ENCODE results near the gene LAMB3.
"Not testable (repeated sequence)": the region's sequence is repeated elsewhere in the genome, so short reads cannot be mapped to it uniquely, and the experiment has no call there.

DNA sequence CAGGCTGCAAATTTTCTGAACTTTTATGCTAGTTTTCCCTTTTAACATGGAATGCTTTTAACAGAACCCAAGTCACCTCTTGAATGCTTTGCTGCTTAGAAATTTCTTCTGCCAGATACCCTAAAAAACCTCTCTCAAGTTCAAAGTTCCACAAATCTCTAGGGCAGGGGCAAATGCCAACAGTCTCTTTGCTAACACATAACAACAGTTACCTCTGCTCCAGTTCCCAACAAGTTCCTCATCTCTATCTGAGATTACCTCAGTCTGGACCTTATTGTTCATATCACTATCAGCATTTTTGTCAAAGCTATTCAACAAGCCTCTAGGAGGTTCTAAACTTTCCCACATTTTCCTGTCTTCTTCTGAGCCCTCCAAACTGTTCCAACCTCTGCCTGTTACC is 48.5 kb upstream of the LAMB3 start:
- TF ChIP-seq, protein P1, sequence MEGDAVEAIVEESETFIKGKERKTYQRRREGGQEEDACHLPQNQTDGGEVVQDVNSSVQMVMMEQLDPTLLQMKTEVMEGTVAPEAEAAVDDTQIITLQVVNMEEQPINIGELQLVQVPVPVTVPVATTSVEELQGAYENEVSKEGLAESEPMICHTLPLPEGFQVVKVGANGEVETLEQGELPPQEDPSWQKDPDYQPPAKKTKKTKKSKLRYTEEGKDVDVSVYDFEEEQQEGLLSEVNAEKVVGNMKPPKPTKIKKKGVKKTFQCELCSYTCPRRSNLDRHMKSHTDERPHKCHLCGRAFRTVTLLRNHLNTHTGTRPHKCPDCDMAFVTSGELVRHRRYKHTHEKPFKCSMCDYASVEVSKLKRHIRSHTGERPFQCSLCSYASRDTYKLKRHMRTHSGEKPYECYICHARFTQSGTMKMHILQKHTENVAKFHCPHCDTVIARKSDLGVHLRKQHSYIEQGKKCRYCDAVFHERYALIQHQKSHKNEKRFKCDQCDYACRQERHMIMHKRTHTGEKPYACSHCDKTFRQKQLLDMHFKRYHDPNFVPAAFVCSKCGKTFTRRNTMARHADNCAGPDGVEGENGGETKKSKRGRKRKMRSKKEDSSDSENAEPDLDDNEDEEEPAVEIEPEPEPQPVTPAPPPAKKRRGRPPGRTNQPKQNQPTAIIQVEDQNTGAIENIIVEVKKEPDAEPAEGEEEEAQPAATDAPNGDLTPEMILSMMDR (IDR thresholded peaks at IDR 0.05) = not testable (repeated sequence)
- not testable (repeated sequence) for TF ChIP-seq POLR2A (IDR thresholded peaks at IDR 0.05)

Data from testis (tissue), 2 donors.